HS-5 (cell line): Measurements from ENCODE around the gene SLC26A2.
A peak's percentile ranks its signal among the peaks of the same experiment; 100 is the strongest.
"Not testable (repeated sequence)": the region's sequence is repeated elsewhere in the genome, so short reads cannot be mapped to it uniquely, and the experiment has no call there.

Experiments
- DNase-seq: peaks from one replicate; pipeline ENCODE4 v3.0.0-alpha.2; 2012; ENCODE audit warnings: low read depth

The SLC26A2 gene

GRCh38 chr5:150006318-150006717, 45.8 kb downstream of the SLC26A2 start:
- DNase-seq = no peak

GRCh38 chr5:150007050-150007449, 46.5 kb downstream of the SLC26A2 start:
- DNase-seq = no peak

- DNase-seq = no peak
These were observed 49.3 kb downstream of the SLC26A2 start for GRCh38 chr5:150009671-150010387.

GRCh38 chr5:150013931-150014330, 53.4 kb downstream of the SLC26A2 start:
- no peak for DNase-seq

- DNase-seq = no peak
These were observed 53.9 kb downstream of the SLC26A2 start for GRCh38 chr5:150014456-150014855.

DNA sequence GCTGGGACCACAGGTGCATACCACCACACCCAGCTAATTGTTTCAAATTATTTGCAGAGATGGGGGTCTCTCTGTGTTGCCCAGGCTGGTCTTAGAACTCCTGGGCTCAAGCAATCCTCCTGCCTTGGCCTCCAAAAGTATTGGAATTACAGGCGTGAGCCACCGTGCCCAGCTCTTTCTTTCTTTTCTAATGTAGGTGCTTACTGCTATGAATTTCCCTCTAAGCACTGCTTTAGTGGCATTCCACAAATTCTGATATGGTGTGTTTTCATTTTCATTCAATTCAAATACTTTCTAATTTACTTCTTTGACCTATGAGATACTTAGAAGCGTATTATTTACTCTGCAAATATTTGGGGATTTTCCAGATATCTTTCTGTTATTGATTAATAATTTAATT, 54.9 kb downstream of the SLC26A2 start:
- DNase-seq = no peak

DNA sequence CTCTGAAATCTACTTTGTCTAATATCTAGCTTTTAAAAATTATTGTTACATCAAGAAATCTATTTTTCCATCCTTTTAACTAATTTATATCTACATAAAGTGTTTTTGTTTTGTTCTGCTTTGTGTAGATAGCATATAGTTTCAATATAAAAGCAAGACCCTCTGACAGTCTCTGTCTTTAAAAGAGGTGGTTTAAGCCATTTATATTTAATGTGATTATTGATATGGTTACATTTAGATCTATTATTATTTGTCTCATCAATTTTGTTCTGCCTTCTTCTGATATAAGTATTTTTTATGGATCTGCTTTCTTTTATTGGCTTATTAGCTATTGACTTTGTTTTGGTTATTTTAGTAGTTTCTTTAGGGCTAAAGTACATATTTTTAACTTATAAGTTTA, 56.0 kb downstream of the SLC26A2 start:
- no peak for DNase-seq

- no peak for DNase-seq
These were observed 56.9 kb downstream of the SLC26A2 start for GRCh38 chr5:150017226-150018005.

- no peak for DNase-seq
These were observed 59.7 kb downstream of the SLC26A2 start for GRCh38 chr5:150020249-150020648.

- DNase-seq = no peak
These were observed 61.1 kb downstream of the SLC26A2 start for GRCh38 chr5:150021491-150022157.

- DNase-seq = peak; percentile 82
These were observed 61.6 kb downstream of the SLC26A2 start for GRCh38 chr5:150022158-150022531.

DNA sequence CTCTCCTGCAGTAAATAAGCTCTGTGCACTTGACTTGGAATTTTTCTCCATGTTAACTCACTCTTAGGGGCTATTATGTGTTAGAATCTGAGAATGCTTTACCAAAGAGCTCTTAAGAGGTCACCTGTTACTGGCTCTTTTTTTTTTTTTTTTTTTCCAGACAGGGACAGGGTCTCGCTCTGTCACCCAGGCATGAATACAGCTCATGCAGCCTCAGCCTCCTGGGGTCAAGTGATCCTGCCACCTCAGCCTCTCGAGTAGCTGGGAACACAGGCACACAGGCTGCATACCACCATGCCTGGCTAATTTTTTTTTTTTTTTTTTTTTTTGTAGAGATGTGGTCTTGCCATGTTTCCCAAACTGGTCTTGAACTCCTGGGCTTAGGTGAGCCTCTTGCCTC, 62.1 kb downstream of the SLC26A2 start:
- DNase-seq = no peak

GRCh38 chr5:150023136-150023535, 62.6 kb downstream of the SLC26A2 start:
- DNase-seq = no peak

GRCh38 chr5:150024346-150024984, 63.9 kb downstream of the SLC26A2 start:
- no peak for DNase-seq

- no peak for DNase-seq
These were observed 66.2 kb downstream of the SLC26A2 start for GRCh38 chr5:150026682-150027172.

DNA sequence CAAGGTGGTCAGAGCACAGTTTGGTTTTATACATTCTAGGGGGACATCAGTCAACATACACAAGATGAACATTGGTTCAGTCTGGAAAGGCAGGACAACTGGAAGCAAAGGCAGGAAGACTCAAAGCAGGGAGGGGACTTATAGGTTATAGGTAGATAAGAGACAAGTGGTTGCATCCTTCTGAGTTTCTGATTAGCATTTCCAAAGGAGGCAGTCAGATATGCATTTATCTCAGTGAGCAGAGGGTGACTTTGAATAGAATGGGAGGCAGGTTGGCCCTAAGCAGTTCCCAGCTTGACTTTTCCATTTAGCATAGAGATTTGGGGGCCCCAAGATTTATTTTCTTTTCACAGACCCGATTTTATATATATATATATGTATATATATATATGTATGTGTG, 67.5 kb downstream of the SLC26A2 start:
- not testable (repeated sequence) for DNase-seq

DNA sequence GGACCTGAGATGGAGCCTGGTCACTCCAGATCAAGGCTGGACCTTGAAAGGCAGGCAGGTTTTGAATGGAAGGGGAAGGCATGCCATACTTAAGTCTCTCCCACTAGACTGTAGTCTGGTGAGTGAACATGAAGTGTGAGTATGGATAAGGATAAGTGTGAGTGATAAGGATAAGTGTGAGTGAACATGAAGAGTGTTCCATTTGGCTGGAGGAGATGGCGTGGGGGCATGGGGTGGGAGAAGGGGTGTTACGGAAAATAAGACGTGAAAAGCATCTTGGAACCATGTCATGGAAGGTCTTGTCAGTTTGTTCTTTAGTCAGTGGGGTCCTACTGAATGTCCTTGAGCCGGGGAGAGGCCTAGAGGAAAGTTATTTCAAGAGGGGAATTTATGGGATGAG, 72.8 kb downstream of the SLC26A2 start:
- no peak for DNase-seq

- no peak for DNase-seq
These were observed 74.1 kb downstream of the SLC26A2 start for GRCh38 chr5:150034662-150035061.

GRCh38 chr5:150035139-150035895, 74.8 kb downstream of the SLC26A2 start:
- no peak for DNase-seq

DNA sequence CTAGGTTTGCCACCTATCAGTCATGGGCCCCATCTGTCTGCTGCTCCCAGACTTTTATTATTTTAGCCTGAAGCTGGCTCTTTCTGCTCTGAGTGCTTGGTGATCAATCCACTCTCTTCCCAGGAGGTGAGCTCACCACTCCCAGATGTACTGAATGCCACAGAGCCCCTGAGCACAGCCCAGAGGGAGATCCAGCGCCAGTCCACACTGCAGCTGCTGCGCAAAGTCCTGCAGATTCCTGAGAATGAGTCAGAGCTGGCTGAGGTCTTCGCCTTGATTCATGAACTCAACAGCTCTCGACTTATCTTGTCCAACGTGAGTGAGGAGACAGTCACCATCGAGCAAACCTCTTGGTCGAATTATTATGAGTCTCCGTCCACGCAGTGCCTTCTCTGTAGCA, 76.0 kb downstream of the SLC26A2 start:
- peak; percentile 98 for DNase-seq
